Ectodermal cell (in vitro differentiated cells): Measurements from ENCODE around the gene VWA5B2. TPM values are rescaled to one million over a fixed set of nuclear protein-coding genes. Genes with fewer than 3 reads are reported as not detected.

Experiments
- H3K27ac ChIP-seq: 2 replicates; pipeline ENCODE4 v1.7.0; 2013; ENCODE audit warnings: mild to moderate bottlenecking, low read depth, low read length; ENCODE audit not compliant: insufficient read depth, poor library complexity, severe bottlenecking
- H3K27me3 ChIP-seq: 2 replicates; pipeline ENCODE4 v1.7.0; 2013; ENCODE audit warnings: mild to moderate bottlenecking, low read length; ENCODE audit not compliant: insufficient read depth, control insufficient read depth, poor library complexity, severe bottlenecking
- H3K36me3 ChIP-seq: one replicate; pipeline ENCODE4 v1.7.0; 2013; ENCODE audit warnings: low read length; ENCODE audit not compliant: control insufficient read depth, insufficient read depth
- H3K4me1 ChIP-seq: one replicate; pipeline ENCODE4 v1.7.0; 2013; ENCODE audit warnings: low read length; ENCODE audit not compliant: control insufficient read depth, insufficient read depth
- H3K4me3 ChIP-seq: 2 replicates; pipeline ENCODE4 v1.7.0; 2013; ENCODE audit warnings: low read depth, low read length, control low read depth; ENCODE audit not compliant: insufficient read depth
- H3K9me3 ChIP-seq: 2 replicates; pipeline ENCODE4 v1.7.0; 2013; ENCODE audit warnings: mild to moderate bottlenecking, low read length, moderate library complexity; ENCODE audit not compliant: control insufficient read depth
- WGBS, 2 experiments: methylation state at CpG; one replicate each; pipeline ENCODE4 v1.1.7; 2013; ENCODE audit warnings: missing lambda C conversion rate in 2 of 2; 5-methylcytosine and 5-hydroxymethylcytosine counted together
- polyA plus RNA-seq, 4 experiments: library from polyadenylated mRNA; stranded (reverse); fragments of 50-300 nt; gene quantifications; one replicate each; pipeline ENCODE4 v1.2.3, GENCODE V29; 2013

The VWA5B2 gene
- polyA plus RNA-seq (2013, experiment 1 of 4): 0.26 TPM
- polyA plus RNA-seq (2013, experiment 2 of 4): 0.37 TPM
- 0.48 TPM for polyA plus RNA-seq (2013, experiment 3 of 4)
- polyA plus RNA-seq (2013, experiment 4 of 4): 0.24 TPM

DNA sequence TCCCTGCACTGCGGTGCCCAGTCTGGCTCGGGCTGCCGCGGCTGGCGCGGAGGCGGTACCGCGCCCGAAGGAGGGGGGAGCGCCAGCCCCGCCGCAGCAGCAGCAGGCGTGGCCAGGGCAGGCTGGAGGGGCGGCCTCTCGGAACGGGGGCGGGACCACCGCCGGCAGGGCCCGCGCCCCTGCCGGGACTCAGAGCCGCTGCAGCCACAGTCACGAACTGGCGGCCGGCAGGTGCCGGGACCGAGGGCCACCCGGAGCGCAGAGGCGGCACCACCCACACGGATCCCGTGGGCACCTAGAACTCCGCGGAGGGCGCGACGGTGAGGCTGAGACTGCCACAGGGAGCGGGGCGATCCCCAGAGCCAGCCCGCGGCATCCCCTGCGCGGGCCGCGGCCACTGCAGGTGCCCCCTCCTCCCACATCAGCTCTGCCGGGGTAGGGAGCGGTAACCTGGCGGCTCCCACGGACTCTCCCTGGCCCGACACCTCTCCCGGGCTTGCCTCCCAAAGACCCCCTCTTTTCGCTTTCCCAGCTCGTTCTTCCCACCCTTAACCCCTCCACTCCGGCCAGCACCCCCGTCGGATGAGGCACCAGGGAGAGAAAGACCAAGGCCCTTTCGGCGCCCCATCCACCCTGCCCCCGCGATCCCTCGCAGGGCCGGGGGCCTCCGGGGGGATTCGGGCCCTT lies at the start of gene VWA5B2:
TSS of gene VWA5B2 (plus strand) at position 192 of the 687 bp plus-strand sequence. CDS start 944 bp downstream, outside the sequence.
- Histone ChIP-seq H3K4me1 (peaks cover 10% of the 10 kb centered on the region), H3K4me3 (peak within 1 kb of the TSS; percentile 46), H3K9me3 (no peaks in the 10 kb centered on the region), H3K27me3 (peaks cover 73% of the 10 kb centered on the region), H3K27ac (no peak within 1 kb of the TSS), H3K36me3 (no peaks in the 10 kb centered on the region)
- 2% methylated on average over 66 of the region's 66 CpGs for WGBS, 2 experiments

- H3K27ac ChIP-seq: no peak overlapping the region
- 96 to 97% methylated on average over 6 of the region's 6 CpGs for WGBS, 2 experiments
- no peaks in the 10 kb centered on the region for H3K9me3 ChIP-seq
- peaks cover 69% of the 10 kb centered on the region for H3K36me3 ChIP-seq
- H3K27me3 ChIP-seq: no peaks in the 10 kb centered on the region
- H3K4me1 ChIP-seq: peaks cover 24% of the 10 kb centered on the region
- H3K4me3 ChIP-seq: no peak overlapping the region
Measured at GRCh38 chr3:184180165-184180564, 49.2 kb upstream of the VWA5B2 start.

DNA sequence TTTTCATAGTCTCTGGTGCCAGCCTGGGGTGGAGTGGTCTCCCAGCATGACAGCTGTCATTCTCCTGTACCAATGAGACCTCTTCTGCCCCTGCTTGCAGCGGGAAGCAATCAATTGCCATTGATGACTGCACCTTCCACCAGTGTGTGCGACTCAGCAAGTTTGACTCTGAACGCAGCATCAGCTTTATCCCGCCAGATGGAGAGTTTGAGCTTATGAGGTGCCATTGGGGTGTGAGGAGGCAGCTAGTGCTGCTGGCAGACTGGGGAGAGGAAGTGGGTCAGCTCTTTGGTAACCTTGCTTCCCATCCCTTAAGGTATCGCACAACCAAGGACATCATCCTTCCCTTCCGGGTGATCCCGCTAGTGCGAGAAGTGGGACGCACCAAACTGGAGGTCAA lies 47.8 kb upstream of the VWA5B2 start:
- peaks cover 69% of the 10 kb centered on the region for H3K36me3 ChIP-seq
- H3K4me3 ChIP-seq: no peak overlapping the region

DNA sequence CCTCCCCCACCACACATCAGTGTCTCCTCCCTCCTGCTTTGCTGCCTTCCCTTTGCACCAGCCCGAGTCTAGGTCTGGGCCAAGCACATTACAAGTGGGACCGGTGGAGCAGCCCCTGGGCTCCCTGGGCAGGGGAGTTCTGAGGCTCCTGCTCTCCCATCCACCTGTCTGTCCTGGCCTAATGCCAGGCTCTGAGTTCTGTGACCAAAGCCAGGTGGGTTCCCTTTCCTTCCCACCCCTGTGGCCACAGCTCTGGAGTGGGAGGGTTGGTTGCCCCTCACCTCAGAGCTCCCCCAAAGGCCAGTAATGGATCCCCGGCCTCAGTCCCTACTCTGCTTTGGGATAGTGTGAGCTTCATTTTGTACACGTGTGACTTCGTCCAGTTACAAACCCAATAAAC lies 45.7 kb upstream of the VWA5B2 start:
- no peaks in the 10 kb centered on the region for H3K9me3 ChIP-seq
- H3K27ac ChIP-seq: no peak overlapping the region
- peaks cover 12% of the 10 kb centered on the region for H3K4me1 ChIP-seq
- no peaks in the 10 kb centered on the region for H3K27me3 ChIP-seq
- H3K4me3 ChIP-seq: no peak overlapping the region
- WGBS, 2 experiments: 90 to 93% methylated on average over 5 of the region's 5 CpGs
- peaks cover 68% of the 10 kb centered on the region for H3K36me3 ChIP-seq

More for the DNA sequence above, 47.8 kb upstream of the VWA5B2 start:
- WGBS, 2 experiments: 96 to 97% methylated on average over 9 of the region's 9 CpGs
- Histone ChIP-seq H3K27me3 (no peaks in the 10 kb centered on the region), H3K4me1 (peaks cover 20% of the 10 kb centered on the region), H3K27ac (no peak overlapping the region), H3K9me3 (no peaks in the 10 kb centered on the region)

- Histone ChIP-seq H3K9me3 (no peaks in the 10 kb centered on the region), H3K4me3 (peak overlapping the region; percentile 45), H3K27me3 (no peaks in the 10 kb centered on the region), H3K36me3 (peaks cover 68% of the 10 kb centered on the region), H3K27ac (peak overlapping the region; percentile 97), H3K4me1 (peaks cover 12% of the 10 kb centered on the region)
- 94% methylated on average over 16 to 18 of the region's 18 CpGs for WGBS, 2 experiments
Measured at GRCh38 chr3:184184546-184185230, 44.7 kb upstream of the VWA5B2 start.

DNA sequence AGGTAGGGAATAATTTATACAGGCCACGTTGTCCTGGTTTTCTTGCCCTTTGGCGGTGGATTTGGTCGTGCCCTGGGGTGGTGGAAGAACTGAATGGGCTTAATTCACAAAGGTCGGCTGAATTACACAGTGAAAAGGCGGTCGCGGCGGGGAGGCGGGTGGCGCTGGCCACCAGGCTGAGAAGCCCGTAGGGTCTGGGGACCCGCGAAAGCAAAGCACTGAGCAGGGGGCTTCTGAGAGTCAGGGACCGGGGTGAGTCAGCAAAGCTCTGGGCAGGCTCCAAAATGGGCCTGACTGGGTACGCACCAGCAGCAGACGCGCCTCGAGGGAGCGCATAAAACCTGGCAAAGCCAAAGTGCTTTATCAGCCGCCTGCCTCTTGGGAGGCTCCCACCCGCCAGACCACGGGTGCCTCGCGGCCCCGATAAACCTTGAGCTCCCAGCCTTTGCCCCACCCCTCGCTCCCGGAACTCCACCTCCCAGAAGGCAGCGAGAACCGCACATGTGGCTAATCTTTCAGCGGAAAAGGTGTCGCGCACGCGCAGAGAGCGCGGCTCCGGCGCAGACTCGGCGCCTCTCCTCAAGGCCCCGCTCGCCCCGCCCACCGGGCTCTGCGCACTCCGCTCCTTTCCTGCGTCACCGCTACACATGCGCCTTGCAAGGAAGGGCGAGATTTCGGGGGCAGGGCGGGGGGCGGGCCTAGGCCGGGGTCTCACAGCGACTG lies 43.8 kb upstream of the VWA5B2 start:
- H3K27me3 ChIP-seq: no peaks in the 10 kb centered on the region
- H3K36me3 ChIP-seq: peaks cover 65% of the 10 kb centered on the region
- 0 to 1% methylated on average over 55 of the region's 55 CpGs for WGBS, 2 experiments
- H3K4me3 ChIP-seq: peak overlapping the region; percentile 82
- H3K4me1 ChIP-seq: peaks cover 12% of the 10 kb centered on the region
- H3K9me3 ChIP-seq: no peaks in the 10 kb centered on the region
- H3K27ac ChIP-seq: peak overlapping the region; percentile 97

GRCh38 chr3:184186184-184186901 lies 43.0 kb upstream of the VWA5B2 start, which contains the start of gene ABCF3:
ABCF3 (plus strand) TSS chr3:184186199; CDS start chr3:184186208, 9 bp downstream.
- Histone ChIP-seq H3K4me3 (peak within 1 kb of the TSS; percentile 82), H3K27ac (peak within 1 kb of the TSS; percentile 97), H3K27me3 (no peaks in the 10 kb centered on the region), H3K9me3 (no peaks in the 10 kb centered on the region), H3K36me3 (peaks cover 64% of the 10 kb centered on the region), H3K4me1 (peaks cover 12% of the 10 kb centered on the region)
- WGBS, 2 experiments: 1 to 2% methylated on average over 45 of the region's 45 CpGs

DNA sequence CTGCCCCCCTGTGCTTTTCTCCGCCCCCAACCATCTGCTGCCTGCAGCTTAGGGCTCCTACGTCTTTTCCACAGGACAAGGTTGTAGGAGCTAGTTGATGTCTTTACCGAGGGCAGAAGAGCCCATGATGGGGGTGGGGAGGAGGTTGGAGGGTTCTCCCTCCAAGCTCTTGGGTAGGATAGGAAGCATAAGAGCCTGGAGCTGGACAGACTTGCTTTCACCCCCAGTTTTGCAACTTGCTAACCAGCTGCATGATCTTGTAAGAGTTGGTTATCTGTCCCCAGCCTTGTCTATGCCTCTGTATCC lies 42.5 kb upstream of the VWA5B2 start:
- H3K9me3 ChIP-seq: no peaks in the 10 kb centered on the region
- peak overlapping the region; percentile 82 for H3K4me3 ChIP-seq
- no peaks in the 10 kb centered on the region for H3K27me3 ChIP-seq
- H3K4me1 ChIP-seq: peaks cover 12% of the 10 kb centered on the region
- peaks cover 62% of the 10 kb centered on the region for H3K36me3 ChIP-seq
- 19 to 48% methylated on average over 3 of the region's 3 CpGs for WGBS, 2 experiments
- H3K27ac ChIP-seq: no peak overlapping the region

- no peak overlapping the region for H3K27ac ChIP-seq
- WGBS, 2 experiments: 92 to 93% methylated on average over 17 of the region's 17 CpGs
- H3K4me1 ChIP-seq: peaks cover 12% of the 10 kb centered on the region
- H3K36me3 ChIP-seq: peaks cover 62% of the 10 kb centered on the region
- no peaks in the 10 kb centered on the region for H3K27me3 ChIP-seq
- no peaks in the 10 kb centered on the region for H3K9me3 ChIP-seq
- H3K4me3 ChIP-seq: no peak overlapping the region
Measured at GRCh38 chr3:184188080-184188479, 41.3 kb upstream of the VWA5B2 start.
